COLO668 (cell line): Measurements from ENCODE around the gene MICAL3.
A peak's percentile ranks its signal among the peaks of the same experiment; 100 is the strongest.

Experiments
- DNase-seq: peaks from one replicate; lab custom pipeline; 2025; ENCODE audit not compliant: unreplicated experiment; lab: John Stamatoyannopoulos, UW

The MICAL3 gene

DNA sequence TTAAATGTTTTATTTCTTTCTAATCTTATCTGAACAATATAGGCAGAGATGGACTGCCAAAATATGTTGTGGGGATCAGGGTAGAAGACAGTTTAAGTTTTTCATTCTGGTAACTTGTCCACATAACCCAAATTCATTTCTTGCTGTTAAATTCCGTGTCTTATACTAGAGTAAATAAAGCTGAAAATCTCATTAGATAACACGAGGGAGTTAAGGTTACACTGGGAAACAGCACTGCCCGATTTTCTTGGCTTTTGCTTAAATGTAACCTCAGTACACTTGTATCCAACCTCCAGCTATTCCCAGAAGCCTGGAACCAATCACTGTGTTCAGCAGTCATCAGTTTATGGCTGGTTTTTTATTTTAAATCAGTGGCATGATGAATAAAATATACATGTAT, 48.2 kb downstream of the MICAL3 start:
- DNase-seq = no peak

DNA sequence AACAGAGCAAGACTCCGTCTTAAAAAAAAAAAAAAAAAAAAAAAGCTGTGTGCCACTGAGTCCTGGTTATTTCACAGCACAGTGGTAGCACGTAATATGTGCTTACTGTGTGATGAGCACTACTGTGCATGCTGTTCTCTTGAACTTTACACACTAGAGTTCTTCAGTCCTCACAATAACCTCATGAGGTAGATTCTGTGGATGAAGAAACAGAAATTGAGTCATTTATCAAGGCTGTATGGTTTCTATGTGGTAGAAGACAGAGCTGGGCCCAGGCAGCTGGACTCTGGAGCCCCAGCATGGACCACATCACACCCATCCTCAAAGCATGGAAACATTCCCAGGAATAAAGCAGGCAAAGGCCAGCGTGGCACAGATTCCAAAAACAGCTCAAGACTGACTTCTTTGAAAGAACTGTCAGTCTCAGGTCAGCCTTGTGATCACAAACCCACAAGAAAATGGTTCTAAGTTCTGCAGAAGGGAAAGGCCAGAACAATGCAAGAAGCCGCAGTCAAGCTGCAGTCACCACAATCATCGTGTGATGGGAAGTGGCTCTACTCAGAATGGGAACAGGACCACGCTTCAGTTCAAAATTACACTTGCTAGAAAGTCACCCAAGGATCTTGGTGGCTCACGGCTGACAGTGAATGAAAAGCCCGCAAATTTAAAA, 49.5 kb downstream of the MICAL3 start:
- DNase-seq = no peak

- no peak for DNase-seq
Measured at GRCh38 chr22:17974087-17974486, 50.3 kb downstream of the MICAL3 start.

- no peak for DNase-seq
Measured at GRCh38 chr22:17973217-17973616, 51.1 kb downstream of the MICAL3 start.

GRCh38 chr22:17972385-17973191, 51.8 kb downstream of the MICAL3 start:
- peak; percentile 19 for DNase-seq

GRCh38 chr22:17971711-17972110, 52.6 kb downstream of the MICAL3 start:
- no peak for DNase-seq

DNA sequence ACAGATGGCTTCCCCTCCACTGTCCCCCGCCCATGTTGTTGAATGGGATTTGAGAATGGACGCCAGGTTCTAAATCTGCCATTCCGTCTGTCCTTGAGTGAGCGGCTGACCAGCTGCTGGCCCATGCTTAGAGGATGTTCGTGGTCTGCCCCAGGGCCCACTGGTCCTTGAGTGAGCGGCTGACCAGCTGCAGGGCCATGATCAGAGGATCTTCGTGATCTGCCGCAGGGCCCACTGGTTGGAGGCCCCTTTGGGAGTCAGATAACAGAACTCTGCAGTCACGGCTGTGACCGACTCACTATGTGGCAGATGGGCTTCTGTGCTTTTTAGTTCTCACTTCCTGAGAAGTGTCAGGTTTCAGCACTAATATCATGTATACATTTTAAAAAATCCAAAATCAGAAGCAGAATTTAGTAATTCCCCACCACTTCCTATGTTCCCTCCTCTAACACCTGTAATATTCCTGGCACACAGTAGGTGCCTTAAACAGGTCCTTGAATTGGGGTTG, 54.1 kb downstream of the MICAL3 start:
- peak; percentile 29 for DNase-seq

- no peak for DNase-seq
Measured at GRCh38 chr22:17969701-17970113, 54.7 kb downstream of the MICAL3 start.

DNA sequence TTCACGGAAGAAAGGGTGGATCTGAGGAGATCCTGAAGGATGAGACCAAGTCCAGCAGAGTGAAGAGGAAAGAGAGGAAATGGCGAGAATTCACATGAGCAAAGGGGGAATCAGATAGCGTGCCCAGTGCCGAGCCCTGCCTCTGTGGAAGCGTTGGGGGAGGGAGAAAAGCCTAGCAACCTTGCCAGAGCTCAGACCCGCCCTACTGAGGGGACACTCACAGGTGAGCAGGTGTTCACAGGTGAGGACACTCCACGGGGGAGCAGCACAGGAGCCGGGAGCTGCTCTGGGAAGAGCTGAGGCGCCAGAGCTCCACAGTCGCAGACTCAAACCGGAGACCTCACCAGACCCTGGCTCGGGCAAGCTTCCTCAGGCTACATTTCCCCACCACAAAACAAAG, 56.2 kb downstream of the MICAL3 start:
- peak; percentile 91 for DNase-seq

GRCh38 chr22:17966403-17966717, 58.0 kb downstream of the MICAL3 start:
- no peak for DNase-seq

GRCh38 chr22:17965538-17966402, 58.6 kb downstream of the MICAL3 start:
- DNase-seq = no peak

- DNase-seq = peak; percentile 12
Measured at GRCh38 chr22:17964643-17965042, 59.7 kb downstream of the MICAL3 start.

GRCh38 chr22:17964156-17964555, 60.2 kb downstream of the MICAL3 start:
- no peak for DNase-seq

GRCh38 chr22:17963015-17963414, 61.3 kb downstream of the MICAL3 start:
- DNase-seq = no peak

GRCh38 chr22:17962168-17962567, 62.2 kb downstream of the MICAL3 start:
- DNase-seq = no peak

DNA sequence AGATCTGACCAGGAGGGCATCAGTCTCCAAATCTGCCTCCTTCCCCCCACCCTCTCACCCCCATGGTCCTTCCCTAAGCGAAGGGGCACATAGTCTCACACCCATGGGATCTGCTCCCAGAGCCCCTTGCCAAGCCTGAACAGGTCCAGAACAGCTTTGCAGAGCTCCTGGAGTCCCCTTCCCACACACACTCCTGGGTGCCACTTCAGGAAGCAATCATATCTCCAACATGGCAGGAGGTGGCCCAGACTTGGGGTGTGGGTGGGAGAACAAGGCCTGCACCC, 63.0 kb downstream of the MICAL3 start:
- no peak for DNase-seq

GRCh38 chr22:17960695-17961445, 63.5 kb downstream of the MICAL3 start:
- no peak for DNase-seq

DNA sequence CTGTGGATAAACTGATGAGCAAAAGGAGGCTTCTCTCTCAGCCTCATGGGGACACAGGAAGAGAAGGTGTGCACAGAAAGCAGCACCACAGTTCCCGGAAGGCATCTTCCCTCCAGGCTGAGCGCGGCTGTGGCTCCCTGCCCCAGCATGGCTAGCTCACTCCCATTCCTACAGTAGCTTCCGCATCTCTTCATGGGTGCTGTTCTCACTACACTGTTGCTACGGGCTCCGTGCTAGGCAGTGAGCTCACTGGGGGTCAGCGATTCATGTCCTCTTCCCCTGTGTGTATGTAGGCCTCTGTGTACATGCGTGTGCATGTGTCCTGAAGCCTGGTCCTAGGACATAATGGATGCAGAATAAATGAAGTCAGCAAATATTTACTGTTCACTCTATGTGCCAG, 64.3 kb downstream of the MICAL3 start:
- no peak for DNase-seq

DNA sequence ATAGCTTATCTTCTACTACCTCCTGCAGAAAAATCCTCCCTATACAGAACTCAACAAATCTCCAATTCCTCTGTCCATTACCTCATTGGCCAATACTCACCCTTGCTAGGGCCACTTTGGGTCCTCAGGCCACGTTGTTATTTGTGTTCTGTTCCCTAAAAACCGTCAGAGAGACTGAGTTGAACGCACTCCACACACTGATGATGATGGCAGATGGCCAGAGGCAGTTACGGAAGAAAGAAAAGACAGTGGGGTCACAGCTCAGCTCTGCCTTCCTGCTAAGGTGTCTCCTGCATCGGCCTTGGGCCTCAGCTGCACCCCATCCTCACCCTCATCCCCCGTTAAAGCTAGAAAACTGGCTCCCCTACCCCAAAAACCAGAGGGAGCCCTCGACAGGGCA, 66.2 kb downstream of the MICAL3 start:
- DNase-seq = no peak

DNA sequence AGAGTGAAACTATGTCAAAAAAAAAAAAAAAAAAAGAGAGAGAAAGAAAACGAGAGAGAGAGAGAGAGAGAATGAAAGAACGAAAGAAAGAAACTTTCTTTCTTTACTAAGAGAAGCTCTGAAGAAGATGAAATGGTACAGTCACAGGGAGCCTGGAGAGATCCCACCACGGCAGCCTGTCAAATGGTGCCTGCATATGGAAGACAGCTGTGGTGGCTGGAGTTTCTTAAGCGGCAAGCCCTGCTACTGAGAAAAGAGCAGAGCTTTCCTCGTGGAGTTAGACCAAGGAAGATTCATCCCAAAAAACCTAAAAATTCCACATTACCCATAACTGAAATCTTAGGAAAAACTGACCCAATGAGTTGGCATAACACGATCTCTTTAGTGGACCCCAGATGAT, 66.7 kb downstream of the MICAL3 start:
- no peak for DNase-seq

DNA sequence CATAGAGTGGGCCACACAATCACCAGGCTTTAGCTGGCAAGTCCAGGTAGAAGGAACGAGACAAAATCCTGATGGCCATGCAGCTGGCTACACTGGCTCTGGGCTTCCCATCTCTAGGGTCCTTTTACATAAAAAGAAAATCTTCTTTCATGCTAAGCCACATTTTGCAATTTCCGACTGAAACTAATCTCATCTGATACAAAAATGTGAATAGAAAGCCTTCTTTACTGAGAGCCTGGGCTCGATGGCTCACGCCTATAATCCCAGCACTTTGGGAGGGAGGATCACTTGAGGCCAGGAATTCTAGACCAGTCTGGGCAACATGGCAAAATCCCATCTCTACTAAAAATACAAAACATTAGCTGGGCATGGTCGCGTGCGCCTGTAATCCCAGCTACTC, 67.2 kb downstream of the MICAL3 start:
- no peak for DNase-seq
